ENCODE measurements around the gene PARP8.
A peak's percentile ranks its signal among the peaks of the same experiment; 100 is the strongest.
"Not testable (repeated sequence)": the region's sequence is repeated elsewhere in the genome, so short reads cannot be mapped to it uniquely, and the experiment has no call there.

The PARP8 gene

GRCh38 chr5:50759526-50760270 lies 93.3 kb downstream of the PARP8 start:
- no peak for DNase-seq (ENCODE audit: insufficient read length, low spot score)
- FAIRE-seq = no peak
- no peak for TF ChIP-seq POLR2A (IDR thresholded peaks at IDR 0.05; ENCODE audit: low read depth, low read length)

GRCh38 chr5:50763351-50763750 lies 96.9 kb downstream of the PARP8 start:
- FAIRE-seq (no peak), DNase-seq (ENCODE audit: insufficient read length, low spot score) (no peak)
- no peak for TF ChIP-seq POLR2A (IDR thresholded peaks at IDR 0.05; ENCODE audit: low read depth, low read length)

DNA sequence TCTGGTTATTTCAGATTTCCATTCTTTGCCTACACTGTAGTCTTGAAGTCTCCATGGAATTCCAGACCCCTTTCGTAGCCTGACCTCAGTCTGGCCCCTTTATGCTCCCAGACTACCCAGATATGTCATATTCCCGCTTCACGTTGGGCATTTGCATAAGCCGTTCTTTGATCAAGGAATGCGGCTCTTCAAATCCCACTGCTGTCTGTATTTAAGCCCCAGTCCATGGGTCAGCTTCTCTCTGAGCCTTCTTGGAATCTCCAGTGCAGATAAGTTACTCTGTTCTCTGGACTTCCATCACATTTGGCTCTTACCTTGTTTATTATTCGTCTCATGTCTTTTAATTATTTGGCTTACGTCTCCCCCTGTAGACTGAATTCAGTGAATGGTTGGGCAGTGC lies 97.4 kb downstream of the PARP8 start:
- no peak for FAIRE-seq
- no peak for DNase-seq (ENCODE audit: insufficient read length, low spot score)
- no peak for TF ChIP-seq POLR2A (IDR thresholded peaks at IDR 0.05; ENCODE audit: low read depth, low read length)

DNA sequence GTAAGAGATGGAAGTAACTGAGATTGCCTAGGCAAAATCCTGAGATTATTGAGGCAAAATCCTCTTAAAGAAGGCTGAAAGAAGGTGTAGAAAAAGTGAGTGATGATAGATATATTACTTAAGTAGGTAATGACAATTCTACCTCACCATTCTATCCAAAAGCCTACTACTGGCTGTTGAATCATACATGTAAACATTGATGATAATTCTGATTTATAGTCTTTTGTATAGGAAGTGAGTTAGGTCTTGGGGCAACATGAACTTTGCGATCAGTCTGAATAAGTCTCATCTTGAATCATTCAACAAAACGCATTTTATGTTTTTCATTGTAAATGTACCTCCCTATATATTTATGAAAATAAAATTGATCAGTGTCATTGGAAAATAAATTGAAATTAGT lies 99.6 kb downstream of the PARP8 start:
- DNase-seq (ENCODE audit: insufficient read length, low spot score) = no peak
- FAIRE-seq = no peak
- TF ChIP-seq POLR2A (IDR thresholded peaks at IDR 0.05; ENCODE audit: low read depth, low read length) = no peak

DNA sequence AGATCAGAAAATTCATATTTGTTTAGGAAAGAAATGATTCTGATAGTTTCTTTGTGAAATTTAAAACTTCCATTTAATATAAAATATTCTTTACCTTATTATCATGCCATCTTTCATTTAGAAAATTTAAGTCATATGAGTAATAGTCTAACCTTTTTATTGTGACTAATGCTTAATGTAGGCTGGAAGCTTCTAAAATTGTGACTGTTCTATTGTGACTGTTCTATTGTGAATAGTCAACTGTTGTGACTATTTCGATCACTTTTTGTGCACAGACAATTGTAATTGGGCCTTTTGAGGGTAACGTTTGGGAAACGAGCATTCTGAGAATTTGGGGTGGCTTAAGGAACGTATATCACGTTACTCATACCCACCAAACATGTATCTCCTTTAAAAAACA lies 100.0 kb downstream of the PARP8 start:
- FAIRE-seq (no peak), DNase-seq (ENCODE audit: insufficient read length, low spot score) (no peak)

DNA sequence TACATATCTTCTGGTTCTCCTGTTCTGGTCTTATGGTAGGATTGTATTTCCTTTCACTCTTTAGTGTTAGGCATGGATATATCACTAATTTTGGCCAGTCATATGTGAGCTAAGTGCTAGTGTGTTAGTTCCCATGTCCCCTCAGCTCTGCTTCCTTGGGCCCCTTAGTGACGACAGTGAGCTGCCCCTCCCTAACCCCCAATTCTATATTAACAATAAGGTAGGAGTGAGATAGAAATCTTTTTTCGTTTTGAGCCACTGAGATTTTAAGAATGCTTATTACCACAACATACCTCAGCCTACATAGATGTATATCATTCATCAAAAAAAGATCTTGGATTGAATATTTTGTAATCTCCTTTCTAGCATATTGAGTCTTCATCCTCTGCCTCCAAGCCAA lies 100.5 kb downstream of the PARP8 start:
- no peak for FAIRE-seq
- no peak for TF ChIP-seq POLR2A (IDR thresholded peaks at IDR 0.05; ENCODE audit: low read depth, low read length)
- no peak for DNase-seq (ENCODE audit: insufficient read length, low spot score)

More for the DNA sequence above, 100.0 kb downstream of the PARP8 start:
- no peak for TF ChIP-seq POLR2A (IDR thresholded peaks at IDR 0.05; ENCODE audit: low read depth, low read length)

DNA sequence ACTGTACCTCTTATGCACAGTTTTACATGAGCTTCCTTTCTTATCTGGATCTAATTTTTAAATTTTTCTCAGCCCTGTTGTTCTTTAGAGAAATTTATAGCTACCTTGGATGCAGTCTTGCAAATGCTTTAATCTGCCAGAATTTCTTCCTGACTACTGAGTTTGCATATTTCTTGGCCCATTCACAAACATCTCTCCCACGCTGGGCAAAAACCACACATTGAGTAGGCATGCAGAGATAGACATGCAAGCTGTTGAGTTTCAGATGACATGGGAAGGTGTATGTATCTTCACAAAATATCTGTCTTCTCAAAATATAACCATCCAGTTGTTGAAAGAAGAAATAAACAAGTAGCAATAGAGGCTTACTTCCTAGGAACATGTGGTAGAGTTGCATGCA lies 101.2 kb downstream of the PARP8 start:
- DNase-seq (ENCODE audit: insufficient read length, low spot score) (no peak), FAIRE-seq (peak; percentile 50)
- no peak for TF ChIP-seq POLR2A (IDR thresholded peaks at IDR 0.05; ENCODE audit: low read depth, low read length)

DNA sequence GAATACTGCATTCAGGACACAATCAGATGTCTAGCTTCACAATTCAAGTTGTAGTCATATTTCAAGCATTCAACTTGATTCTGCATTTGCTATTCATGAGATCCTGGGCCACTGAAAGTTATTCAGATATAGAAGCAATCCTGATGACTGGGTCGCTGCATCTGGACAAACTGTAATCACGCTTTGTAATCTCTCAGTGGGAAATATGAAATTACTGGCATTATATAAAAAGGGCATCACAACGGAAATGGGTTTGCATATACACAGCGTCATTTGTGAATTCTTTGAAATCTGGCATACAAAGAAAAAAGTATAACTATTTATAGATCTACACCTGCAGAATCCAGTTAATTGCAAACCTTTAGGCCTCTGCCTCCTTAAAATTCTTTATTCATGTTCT lies 102.2 kb downstream of the PARP8 start:
- no peak for FAIRE-seq
- DNase-seq (ENCODE audit: insufficient read length, low spot score) = no peak
- TF ChIP-seq POLR2A (IDR thresholded peaks at IDR 0.05; ENCODE audit: low read depth, low read length) = no peak

- no peak for DNase-seq (ENCODE audit: insufficient read length, low spot score)
- no peak for FAIRE-seq
- TF ChIP-seq POLR2A (IDR thresholded peaks at IDR 0.05; ENCODE audit: low read depth, low read length) = no peak
Observed at GRCh38 chr5:50770441-50770840, 104.0 kb downstream of the PARP8 start.

DNA sequence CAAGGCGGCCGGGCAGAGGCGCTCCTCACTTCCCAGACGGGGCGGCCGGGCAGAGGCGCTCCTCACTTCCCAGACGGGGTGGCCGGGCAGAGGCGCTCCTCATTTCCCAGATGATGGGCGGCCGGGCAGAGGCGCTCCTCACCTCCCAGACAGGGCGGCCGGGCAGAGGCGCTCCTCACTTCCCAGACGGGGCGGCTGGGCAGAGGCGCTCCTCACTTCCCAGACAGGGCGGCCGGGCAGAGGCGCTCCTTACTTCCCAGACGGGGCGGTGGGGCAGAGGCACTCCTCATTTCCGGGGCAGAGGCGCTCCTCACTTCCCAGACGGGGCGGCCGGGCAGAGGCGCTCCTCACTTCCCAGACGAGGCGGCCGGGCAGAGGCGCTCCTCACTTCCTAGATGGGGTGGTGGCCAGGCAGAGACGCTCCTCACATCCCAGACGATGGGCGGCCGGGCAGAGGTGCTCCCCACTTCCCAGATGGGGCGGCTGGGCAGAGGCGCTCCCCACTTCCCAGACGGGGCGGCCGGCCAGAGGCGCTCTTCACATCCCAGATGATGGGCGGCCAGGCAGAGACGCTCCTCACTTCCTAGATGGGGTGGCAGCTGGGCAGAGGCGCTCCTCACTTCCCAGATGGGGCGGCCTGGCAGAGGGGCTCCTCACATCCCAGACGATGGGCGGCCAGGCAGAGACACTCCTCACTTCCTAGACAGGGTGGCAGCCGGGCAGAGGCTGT lies 108.2 kb downstream of the PARP8 start:
- FAIRE-seq; DNase-seq (ENCODE audit: insufficient read length, low spot score): not testable (repeated sequence)

GRCh38 chr5:50786073-50786472 lies 119.6 kb downstream of the PARP8 start:
- no peak for FAIRE-seq
- no peak for DNase-seq (ENCODE audit: insufficient read length, low spot score)
- TF ChIP-seq POLR2A (IDR thresholded peaks at IDR 0.05; ENCODE audit: low read depth, low read length) = no peak

GRCh38 chr5:50791813-50792212 lies 125.4 kb downstream of the PARP8 start:
- FAIRE-seq (no peak), DNase-seq (ENCODE audit: insufficient read length, low spot score) (no peak)
- TF ChIP-seq POLR2A (IDR thresholded peaks at IDR 0.05; ENCODE audit: low read depth, low read length) = no peak

DNA sequence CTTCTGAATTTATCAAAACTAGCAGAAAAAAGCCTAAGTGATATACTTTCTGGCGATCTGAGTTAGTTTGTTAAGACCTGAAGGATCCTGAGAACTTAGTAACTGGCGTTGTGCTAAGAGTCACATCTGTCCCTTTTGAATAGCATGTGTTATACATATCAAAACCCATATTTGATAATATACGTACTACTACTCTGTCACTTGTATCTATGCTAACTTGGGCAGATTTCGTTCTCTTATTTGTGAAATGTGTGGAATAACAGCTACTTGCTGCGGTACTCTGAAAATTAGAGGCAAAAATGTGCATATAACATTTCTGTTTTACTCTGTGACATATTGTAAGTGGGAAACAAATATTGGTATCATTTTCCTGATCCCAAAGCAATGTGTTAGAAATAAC lies 126.4 kb downstream of the PARP8 start:
- TF ChIP-seq POLR2A (IDR thresholded peaks at IDR 0.05; ENCODE audit: low read depth, low read length) = no peak
- FAIRE-seq (no peak), DNase-seq (ENCODE audit: insufficient read length, low spot score) (no peak)

DNA sequence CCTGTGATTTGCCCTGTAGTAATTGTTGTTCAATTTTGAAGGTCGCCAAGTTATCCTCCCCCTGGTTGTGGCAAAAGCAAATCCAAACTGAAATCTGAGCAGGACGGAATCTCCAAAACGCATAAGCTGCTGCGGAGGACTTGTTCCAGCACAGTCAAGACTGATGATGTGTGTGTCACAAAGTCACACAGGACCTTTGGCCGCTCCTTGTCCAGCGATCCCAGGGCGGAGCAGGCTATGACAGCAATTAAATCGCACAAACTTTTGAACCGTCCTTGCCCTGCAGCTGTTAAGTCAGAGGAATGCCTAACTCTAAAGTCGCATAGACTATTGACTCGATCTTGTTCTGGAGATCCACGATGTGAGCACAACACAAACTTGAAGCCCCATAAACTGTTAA lies 128.4 kb downstream of the PARP8 start:
- FAIRE-seq (no peak), DNase-seq (ENCODE audit: insufficient read length, low spot score) (no peak)
- TF ChIP-seq POLR2A (IDR thresholded peaks at IDR 0.05; ENCODE audit: low read depth, low read length) = no peak

DNA sequence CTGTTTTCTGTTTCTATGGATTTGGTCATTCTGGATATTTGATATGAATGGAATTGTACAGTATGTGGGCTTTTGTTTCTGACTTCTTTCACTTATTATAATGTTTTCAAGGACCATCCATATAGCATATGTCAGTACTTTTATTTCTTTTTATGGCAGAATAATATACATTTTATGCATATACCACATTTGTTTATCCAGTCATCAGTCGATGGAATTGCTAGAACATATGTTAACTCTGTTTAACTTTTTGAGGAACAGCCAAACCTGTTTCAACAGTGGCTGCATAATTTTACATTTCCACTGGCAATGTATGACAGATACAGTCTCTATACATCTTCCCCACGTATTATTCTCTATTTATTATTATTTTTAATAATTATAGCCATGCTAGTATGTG lies 131.6 kb downstream of the PARP8 start:
- FAIRE-seq (no peak), DNase-seq (ENCODE audit: insufficient read length, low spot score) (no peak)
- no peak for TF ChIP-seq POLR2A (IDR thresholded peaks at IDR 0.05; ENCODE audit: low read depth, low read length)
